ENCODE measurements around the gene ZNF787. TPM values are rescaled to one million over a fixed set of nuclear protein-coding genes. Genes with fewer than 3 reads are reported as not detected.

The ZNF787 gene
- total and polyA plus RNA-seq, 2 of the 13 experiments (the other 11 are each of a cell fraction or from before 2014, with no cell fraction given) = 15.1 to 42.8 TPM

- TF ChIP-seq ZBTB10 (CRISPR knock-in tag; IDR thresholded peaks at IDR 0.05; ENCODE audit: borderline replicate concordance) (no peak), SIN3A (IDR thresholded peaks at IDR 0.05; ENCODE audit: borderline replicate concordance, low read depth, low read length) (no peak), SOX6 (IDR thresholded peaks at IDR 0.05) (no peak), SOX6 (CRISPR knock-in tag; IDR thresholded peaks at IDR 0.05) (no peak), NFRKB (IDR thresholded peaks at IDR 0.05) (no peak), ATF7 (IDR thresholded peaks at IDR 0.05) (no peak), ATF7 (CRISPR knock-in tag; IDR thresholded peaks at IDR 0.05) (no peak), ZNF577 (CRISPR knock-in tag; IDR thresholded peaks at IDR 0.05; ENCODE audit: borderline replicate concordance, low read depth) (no peak), RERE (CRISPR knock-in tag; IDR thresholded peaks at IDR 0.05; ENCODE audit: low read depth) (no peak), ZFAT (CRISPR knock-in tag; conservative IDR thresholded peaks at IDR 0.05) (no peak)
These were observed 8.9 kb upstream of the ZNF787 start (continued) for GRCh38 chr19:56130006-56130405.

Measured in HepG2 (cell line).